Measurements from ENCODE around the gene PCBD2. TPM values are rescaled to one million over a fixed set of nuclear protein-coding genes. Genes with fewer than 3 reads are reported as not detected.

Gene PCBD2
- total and polyA plus RNA-seq, 2 of the 8 experiments (the other 6 are each of a cell fraction or from before 2014, with no cell fraction given): 4.8 to 10.3 TPM

DNA sequence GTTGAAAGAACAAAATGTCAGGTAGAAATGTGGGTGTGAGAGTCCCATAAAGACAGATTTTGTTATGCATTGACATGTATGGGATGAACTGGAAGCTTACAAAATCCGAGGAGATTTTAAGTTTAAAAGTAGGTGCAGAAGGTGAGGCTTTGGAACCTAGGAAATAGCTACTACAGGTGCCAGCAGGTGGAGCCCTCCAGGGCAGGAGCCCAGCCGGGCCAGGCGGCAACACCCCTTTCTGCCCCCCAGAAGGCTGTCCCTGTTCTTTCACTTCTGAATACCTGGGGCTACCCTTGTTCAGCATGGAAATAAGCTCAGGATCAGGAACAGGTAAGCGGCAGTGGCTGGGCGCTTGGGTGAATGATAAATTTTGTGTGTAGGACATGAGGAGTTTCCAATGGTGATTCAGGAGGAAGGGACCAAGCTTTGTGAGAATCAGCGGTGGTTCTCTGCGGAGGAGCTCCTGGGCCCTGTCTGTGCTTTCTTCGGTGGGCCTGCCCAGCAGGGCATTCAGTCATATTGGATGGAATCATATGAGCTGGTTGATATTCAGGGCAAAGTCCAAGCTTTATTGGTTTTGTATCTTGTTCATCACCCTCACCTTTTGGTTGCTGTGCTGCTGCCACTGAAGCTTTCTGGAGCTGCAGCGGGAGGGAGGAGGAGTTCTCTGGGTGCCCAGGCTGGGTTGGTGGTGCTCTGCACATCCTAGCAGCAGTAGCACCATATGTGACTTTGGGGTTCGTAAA, 12.3 kb downstream of the PCBD2 start:
- Histone ChIP-seq H3K9ac (replicated peaks in 1 of 4; ENCODE audit: extremely low read depth in 1 of 4, low read depth in 3 of 4, low read length in 3 of 4) (no peak overlapping the region), H3K56ac (replicated peaks; ENCODE audit: insufficient read length, low read depth, low read length) (no peak overlapping the region), H3K36me3 (ENCODE audit: control insufficient read depth in 2 of 4, insufficient read depth in 4 of 4, low read length in 3 of 4) (peaks cover under 1 to 10% (median 2%) of the 10 kb centered on the region in 4 experiments; a peak in 6 of 8 replicates), H3K4me1 (replicated peaks in 1 of 4; ENCODE audit: control insufficient read depth in 3 of 4, insufficient read depth in 4 of 4, low read length in 3 of 4) (no peaks in the 10 kb centered on the region; a peak in 1 of 7 replicates), H3K23ac (ENCODE audit: insufficient read length) (no peak overlapping the region), H3K27me3 (replicated peaks in 1 of 4; ENCODE audit: control insufficient read depth in 3 of 4, extremely low read depth in 1 of 4, insufficient read depth in 3 of 4, low read length in 3 of 4) (no peaks in the 10 kb centered on the region), H3K18ac (ENCODE audit: extremely low read depth, low read length) (no peak overlapping the region), H3K9me3 (ENCODE audit: insufficient read depth in 2 of 2, low read depth in 1 of 2, low read length in 1 of 2) (no peaks in the 10 kb centered on the region), H2BK15ac (ENCODE audit: low read length) (no peak overlapping the region), H3K79me1 (ENCODE audit: low read depth, low read length) (no peaks in the 10 kb centered on the region), H4K20me1 (replicated peaks in 1 of 2; ENCODE audit: control insufficient read depth in 1 of 2, insufficient read depth in 2 of 2, low read length in 2 of 2) (peaks cover 0 to 9% of the 10 kb centered on the region in 2 experiments), H4K91ac (replicated peaks; ENCODE audit: insufficient read length, low read length) (no peak overlapping the region), H2BK5ac (ENCODE audit: low read depth, low read length) (no peak overlapping the region), H4K5ac (ENCODE audit: insufficient read length, low read depth, low read length) (no peak overlapping the region), H3K14ac (ENCODE audit: insufficient read length) (no peak overlapping the region), H3K23me2 (ENCODE audit: low read depth, low read length) (0 out of 2 replicates have a peak, but pooled peaks cover 2% of the 10 kb centered on the region), H3K4me3 (ENCODE audit: extremely low read depth in 1 of 4, insufficient read depth in 2 of 4, low read depth in 3 of 4, low read length in 4 of 4) (no peak overlapping the region), H3K4me2 (ENCODE audit: insufficient read depth in 1 of 2, low read depth in 2 of 2, low read length in 2 of 2) (no peak overlapping the region), H4K8ac (ENCODE audit: extremely low read depth, insufficient read depth, low read length) (no peak overlapping the region), H2BK120ac (replicated peaks; ENCODE audit: low read depth, low read length) (no peak overlapping the region), H3K4ac (replicated peaks; ENCODE audit: insufficient read length, low read depth, low read length) (no peak overlapping the region), H3K79me2 (ENCODE audit: control insufficient read depth in 1 of 2, insufficient read depth in 2 of 2, low read length in 2 of 2) (0 out of 4 replicates have a peak, but pooled peaks cover 0 to 3% of the 10 kb centered on the region in 2 experiments), H3K27ac (ENCODE audit: low read depth, low read length) (no peak overlapping the region), H2AFZ (ENCODE audit: low read length) (no peak overlapping the region), H2AK5ac (ENCODE audit: low read depth, low read length) (no peak overlapping the region), H2BK20ac (ENCODE audit: low read length) (no peak overlapping the region), H2BK12ac (ENCODE audit: low read depth, low read length) (no peak overlapping the region)
- FAIRE-seq (no peak), DNase-seq (ENCODE audit: low read depth in 1 of 2, low spot score in 2 of 2) (peak in 1 of 2 experiments; percentile 67)
- CTCF ChIA-PET (ENCODE audit: partially characterized antibody): interaction anchor here (0.6 to 7.4 kb wide), 46 partner anchors 9 to 403 kb away, joined by 3 to 49 read pairs (median 4); partner anchors contain the start of genes C5orf24 and PCBD2
- WGBS, 2 experiments (ENCODE audit: extremely low coverage in 1 of 2, insufficient coverage in 1 of 2, insufficient read length in 1 of 2, insufficient replicate concordance in 2 of 2, low coverage in 1 of 2, low lambda C conversion rate in 2 of 2, missing lambda C conversion rate in 1 of 2): 84% methylated on average over 10 of the region's 10 CpGs; no CpG with 5 or more reads in 1 of the 2 experiments
- POLR2A ChIA-PET (ENCODE audit: partially characterized antibody): interaction anchor here (0.6 to 2.0 kb wide), 7 partner anchors 8 to 104 kb away, joined by 3 to 15 read pairs (median 4); partner anchors contain the start of gene PCBD2
- TF ChIP-seq RAD21 (IDR thresholded peaks at IDR 0.05 in 1 of 2, conservative IDR thresholded peaks at IDR 0.05 in 1 of 2; ENCODE audit: low read depth in 2 of 2, low read length in 2 of 2) (peak; percentile 61 to 63), RBBP5 (IDR thresholded peaks at IDR 0.05; ENCODE audit: borderline replicate concordance, low read depth, low read length) (no peak), ATF2 (IDR thresholded peaks at IDR 0.05; ENCODE audit: low read length) (no peak), SIX5 (IDR thresholded peaks at IDR 0.05; ENCODE audit: low read depth, low read length) (no peak), JUN (IDR thresholded peaks at IDR 0.05; ENCODE audit: low read depth, low read length) (no peak), TAF1 (IDR thresholded peaks at IDR 0.05; ENCODE audit: low read depth, low read length) (no peak), SP2 (IDR thresholded peaks at IDR 0.05; ENCODE audit: low read length) (no peak), KDM1A (IDR thresholded peaks at IDR 0.05; ENCODE audit: borderline replicate concordance, low read length) (no peak)
